Activated CD8-positive, alpha-beta memory T cell treated with anti-CD3 and anti-CD28 coated beads, Interleukin-2, amount 10 ng/mL, durations not matched to agents 7 days and 5 days (primary cell): ENCODE results near the gene DCTPP1. TPM values are rescaled to one million over a fixed set of nuclear protein-coding genes. Genes with fewer than 3 reads are reported as not detected.
A peak's percentile ranks its signal among the peaks of the same experiment; 100 is the strongest.
"Not testable (repeated sequence)": the region's sequence is repeated elsewhere in the genome, so short reads cannot be mapped to it uniquely, and the experiment has no call there.

Experiments
- ATAC-seq: fragments of 150-1000 bp; cut with Tn5 transposase; one replicate; pipeline ENCODE4 v1.10.0; 2021; ENCODE audit warnings: moderate library complexity
- CTCF ChIA-PET: fragments of 350-600 bp; sonication (Branson Sonifier 250); formaldehyde crosslinking; loops from one replicate; lab custom pipeline; 2021; ENCODE audit warnings: antibody characterized with exemption; lab: Charles Lee
- DNase-seq: peaks from one replicate; pipeline ENCODE4 v3.0.0-alpha.2; 2020
- H3K27ac Mint-ChIP-seq: one replicate; pipeline ENCODE4 v1.8.0; 2021; ENCODE audit warnings: mild to moderate bottlenecking, mixed read lengths
- H3K27me3 Mint-ChIP-seq: one replicate; pipeline ENCODE4 v1.8.0; 2021; ENCODE audit warnings: mixed read lengths
- H3K36me3 Mint-ChIP-seq: one replicate; pipeline ENCODE4 v1.8.0; 2021; ENCODE audit warnings: mild to moderate bottlenecking, mixed read lengths
- H3K4me1 Mint-ChIP-seq: one replicate; pipeline ENCODE4 v1.8.0; 2021; ENCODE audit warnings: mixed read lengths
- H3K4me3 Mint-ChIP-seq: one replicate; pipeline ENCODE4 v1.8.0; 2021; ENCODE audit warnings: mild to moderate bottlenecking, moderate library complexity, mixed read lengths
- H3K9me3 Mint-ChIP-seq: one replicate; pipeline ENCODE4 v1.8.0; 2022; ENCODE audit warnings: low read depth, mixed read lengths
- total RNA-seq, 2 experiments: library from RNA; stranded (reverse); gene quantifications; one replicate each; pipeline ENCODE4 v1.2.3, GENCODE V29; 2021

Gene DCTPP1
- 100 to 1,000 TPM in 1 of 2 experiments, 10 to 100 TPM in 1; 72.0 to 108 TPM for total RNA-seq

GRCh38 chr16:30429678-30430427 is at the start of gene DCTPP1:
DCTPP1 (minus strand) TSS chr16:30430030; CDS start chr16:30429980, 50 bp downstream.
- DNase-seq, result peak; percentile 99
- H3K36me3 Mint-ChIP-seq, result peaks cover 17% of the 10 kb centered on the region
- no peak within 1 kb of the TSS for H3K4me3 Mint-ChIP-seq
- H3K27ac Mint-ChIP-seq, result no peak within 1 kb of the TSS
- peaks cover 38% of the 10 kb centered on the region for H3K4me1 Mint-ChIP-seq
- H3K9me3 Mint-ChIP-seq, result no peaks in the 10 kb centered on the region
- no peaks in the 10 kb centered on the region for H3K27me3 Mint-ChIP-seq
- peak; percentile 98 for ATAC-seq
- CTCF ChIA-PET, result interaction anchor here (0.6 to 3.0 kb wide), 68 partner anchors 8 to 375 kb away, joined by 3 to 33 read pairs (median 4); partner anchors contain the start of genes FBRS, ITGAL, PRR14 and SEPHS2

- no peak overlapping the region for H3K4me3 Mint-ChIP-seq
- CTCF ChIA-PET, result interaction anchor here (0.8 to 2.6 kb wide), 4 partner anchors 13 to 49 kb away, joined by 3 to 13 read pairs (median 9); partner anchors contain the start of gene DCTPP1
- DNase-seq (no peak), ATAC-seq (no peak)
- no peaks in the 10 kb centered on the region for H3K9me3 Mint-ChIP-seq
- peaks cover 88% of the 10 kb centered on the region for H3K36me3 Mint-ChIP-seq
- H3K27me3 Mint-ChIP-seq, result no peaks in the 10 kb centered on the region
- peaks cover 81% of the 10 kb centered on the region for H3K4me1 Mint-ChIP-seq
- peak overlapping the region; percentile 68 for H3K27ac Mint-ChIP-seq
Measured at GRCh38 chr16:30478766-30479478, 49.1 kb upstream of the DCTPP1 start.

GRCh38 chr16:30477773-30478172 is 47.9 kb upstream of the DCTPP1 start:
- not testable (repeated sequence) for H3K9me3 Mint-ChIP-seq, ATAC-seq, H3K27me3 Mint-ChIP-seq, DNase-seq, H3K4me3 Mint-ChIP-seq
- CTCF ChIA-PET, result interaction anchor here (0.6 to 9.7 kb wide), 5 partner anchors 14 to 143 kb away, joined by 3 to 122 read pairs (median 5); partner anchors contain the start of genes DCTPP1 and SEPHS2
- Mint-ChIP-seq H3K36me3 (peaks cover 89% of the 10 kb centered on the region), H3K27ac (peak overlapping the region; percentile 50), H3K4me1 (peaks cover 71% of the 10 kb centered on the region)

- Mint-ChIP-seq H3K36me3 (peaks cover 85% of the 10 kb centered on the region), H3K27me3 (no peaks in the 10 kb centered on the region), H3K4me1 (peaks cover 71% of the 10 kb centered on the region), H3K9me3 (no peaks in the 10 kb centered on the region), H3K4me3 (no peak overlapping the region), H3K27ac (peak overlapping the region; percentile 50)
- no peak for ATAC-seq
- CTCF ChIA-PET, result interaction anchor here (0.9 to 9.7 kb wide), 6 partner anchors 14 to 138 kb away, joined by 4 to 122 read pairs (median 5); partner anchors contain the start of genes DCTPP1 and SEPHS2
- DNase-seq, result no peak
Measured at GRCh38 chr16:30476991-30477390, 47.2 kb upstream of the DCTPP1 start.

GRCh38 chr16:30474684-30475083 is 44.9 kb upstream of the DCTPP1 start:
- no peaks in the 10 kb centered on the region for H3K27me3 Mint-ChIP-seq
- DNase-seq, result no peak
- no peaks in the 10 kb centered on the region for H3K9me3 Mint-ChIP-seq
- CTCF ChIA-PET, result interaction anchor here (1.0 to 9.7 kb wide), 7 partner anchors 16 to 57 kb away, joined by 3 to 122 read pairs (median 14); partner anchors contain the start of genes DCTPP1 and SEPHS2
- no peak for ATAC-seq
- peak overlapping the region; percentile 84 for H3K27ac Mint-ChIP-seq
- H3K4me3 Mint-ChIP-seq, result peak overlapping the region; percentile 100
- peaks cover 67% of the 10 kb centered on the region for H3K36me3 Mint-ChIP-seq
- H3K4me1 Mint-ChIP-seq, result peaks cover 69% of the 10 kb centered on the region

- H3K36me3 Mint-ChIP-seq, result peaks cover 64% of the 10 kb centered on the region
- H3K27me3 Mint-ChIP-seq, result no peaks in the 10 kb centered on the region
- CTCF ChIA-PET, result interaction anchor here (1.0 to 9.7 kb wide), 8 partner anchors 16 to 61 kb away, joined by 3 to 122 read pairs (median 5); partner anchors contain the start of genes DCTPP1 and SEPHS2
- no peak for ATAC-seq
- H3K9me3 Mint-ChIP-seq, result no peaks in the 10 kb centered on the region
- peak; percentile 49 for DNase-seq
- peak overlapping the region; percentile 100 for H3K4me3 Mint-ChIP-seq
- peaks cover 71% of the 10 kb centered on the region for H3K4me1 Mint-ChIP-seq
- H3K27ac Mint-ChIP-seq, result peak overlapping the region; percentile 96
Measured at GRCh38 chr16:30474074-30474452, 44.2 kb upstream of the DCTPP1 start.

- H3K4me1 Mint-ChIP-seq, result peaks cover 67% of the 10 kb centered on the region
- peak overlapping the region; percentile 100 for H3K4me3 Mint-ChIP-seq
- no peak for ATAC-seq
- peak overlapping the region; percentile 96 for H3K27ac Mint-ChIP-seq
- CTCF ChIA-PET, result interaction anchor here (1.0 to 9.7 kb wide), 10 partner anchors 8 to 62 kb away, joined by 3 to 122 read pairs (median 4); partner anchors contain the start of genes DCTPP1 and SEPHS2
- DNase-seq, result peak; percentile 76
- H3K36me3 Mint-ChIP-seq, result peaks cover 58% of the 10 kb centered on the region
- H3K27me3 Mint-ChIP-seq, result no peaks in the 10 kb centered on the region
- no peaks in the 10 kb centered on the region for H3K9me3 Mint-ChIP-seq
Measured at GRCh38 chr16:30473231-30474073, 43.6 kb upstream of the DCTPP1 start.

- H3K4me3 Mint-ChIP-seq, result peak within 1 kb of the TSS; percentile 100
- H3K27ac Mint-ChIP-seq, result peak within 1 kb of the TSS; percentile 96
- CTCF ChIA-PET, result interaction anchor here (0.9 to 9.7 kb wide), 8 partner anchors 9 to 63 kb away, joined by 3 to 122 read pairs (median 6); partner anchors contain the start of genes DCTPP1, SEPHS2 and ZNF747
- H3K9me3 Mint-ChIP-seq, result no peaks in the 10 kb centered on the region
- peak; percentile 95 for DNase-seq
- peaks cover 54% of the 10 kb centered on the region for H3K36me3 Mint-ChIP-seq
- ATAC-seq, result peak; percentile 77
- no peaks in the 10 kb centered on the region for H3K27me3 Mint-ChIP-seq
- H3K4me1 Mint-ChIP-seq, result peaks cover 64% of the 10 kb centered on the region
Measured at GRCh38 chr16:30472328-30472942, 42.6 kb upstream of the DCTPP1 start, which contains the start of gene ITGAL. ITGAL (plus strand) TSS chr16:30472742; CDS start chr16:30472838, 96 bp downstream.

- Mint-ChIP-seq H3K27me3 (no peaks in the 10 kb centered on the region), H3K9me3 (no peaks in the 10 kb centered on the region), H3K4me3 (peak overlapping the region; percentile 47), H3K4me1 (peaks cover 57% of the 10 kb centered on the region), H3K36me3 (peaks cover 39% of the 10 kb centered on the region), H3K27ac (peak overlapping the region; percentile 96)
- DNase-seq (no peak), ATAC-seq (no peak)
- CTCF ChIA-PET, result interaction anchor here (0.9 to 9.7 kb wide), 6 partner anchors 8 to 128 kb away, joined by 3 to 122 read pairs (median 6); partner anchors contain the start of gene SEPHS2
Measured at GRCh38 chr16:30470632-30470995, 40.8 kb upstream of the DCTPP1 start.

GRCh38 chr16:30470170-30470512 is 40.3 kb upstream of the DCTPP1 start:
- no peaks in the 10 kb centered on the region for H3K9me3 Mint-ChIP-seq
- H3K4me3 Mint-ChIP-seq, result peak overlapping the region; percentile 9
- CTCF ChIA-PET, result interaction anchor here (0.9 to 9.7 kb wide), 7 partner anchors 8 to 128 kb away, joined by 3 to 122 read pairs (median 6); partner anchors contain the start of genes DCTPP1 and SEPHS2
- peak overlapping the region; percentile 96 for H3K27ac Mint-ChIP-seq
- H3K4me1 Mint-ChIP-seq, result peaks cover 53% of the 10 kb centered on the region
- H3K27me3 Mint-ChIP-seq, result no peaks in the 10 kb centered on the region
- H3K36me3 Mint-ChIP-seq, result peaks cover 34% of the 10 kb centered on the region
- DNase-seq (no peak), ATAC-seq (peak; percentile 7)

- no peak for ATAC-seq
- H3K4me1 Mint-ChIP-seq, result peaks cover 41% of the 10 kb centered on the region
Measured at GRCh38 chr16:30464078-30464477, 34.2 kb upstream of the DCTPP1 start.

More at GRCh38 chr16:30464078-30464477, 34.2 kb upstream of the DCTPP1 start:
- peaks cover 4% of the 10 kb centered on the region for H3K36me3 Mint-ChIP-seq
- CTCF ChIA-PET, result interaction anchor here (1.3 kb wide), 1 partner anchor 15 kb away, joined by 7 read pairs; no protein-coding TSS in a partner anchor
- H3K4me3 Mint-ChIP-seq, result no peak overlapping the region
- DNase-seq, result no peak
- no peaks in the 10 kb centered on the region for H3K9me3 Mint-ChIP-seq
- H3K27ac Mint-ChIP-seq, result no peak overlapping the region
- no peaks in the 10 kb centered on the region for H3K27me3 Mint-ChIP-seq
